ENCODE measurements around the gene SERINC5. TPM values are rescaled to one million over a fixed set of nuclear protein-coding genes. Genes with fewer than 3 reads are reported as not detected.

The SERINC5 gene
- polyA plus RNA-seq, 3 donors, result 5.0 to 35.9 (median 7.3) TPM

DNA sequence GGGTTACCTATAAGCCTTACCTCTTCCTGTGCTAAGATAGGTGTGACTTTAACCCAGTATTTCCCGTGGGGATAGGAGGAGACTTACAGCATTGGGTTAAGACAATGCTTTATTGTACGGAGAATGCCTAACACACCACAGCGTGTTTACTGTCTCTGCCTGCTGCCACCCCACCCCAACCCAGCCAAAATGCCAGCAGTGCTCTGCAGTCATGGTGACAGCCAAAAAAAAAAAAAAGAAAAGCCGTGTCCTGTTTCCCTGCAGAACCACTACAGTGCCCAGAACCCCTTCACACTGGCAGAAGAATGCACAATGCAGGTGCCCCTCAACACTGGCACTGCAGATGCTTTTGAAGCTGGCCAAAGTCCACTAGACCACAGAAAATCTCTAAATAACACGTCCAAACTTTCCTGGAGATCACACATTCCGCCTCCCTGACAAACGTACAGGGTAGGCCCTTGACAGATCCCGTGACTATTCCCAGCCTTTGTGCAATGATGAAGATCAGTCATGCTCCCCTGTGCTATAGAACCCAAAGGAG is 102.2 kb downstream of the SERINC5 start:
- Mint-ChIP-seq H3K27ac (no peak overlapping the region), H3K36me3 (peaks cover 69% of the 10 kb centered on the region in 2 donors)
- WGBS (ENCODE audit: insufficient coverage), result 100% methylated on average over 2 of the region's 8 CpGs

DNA sequence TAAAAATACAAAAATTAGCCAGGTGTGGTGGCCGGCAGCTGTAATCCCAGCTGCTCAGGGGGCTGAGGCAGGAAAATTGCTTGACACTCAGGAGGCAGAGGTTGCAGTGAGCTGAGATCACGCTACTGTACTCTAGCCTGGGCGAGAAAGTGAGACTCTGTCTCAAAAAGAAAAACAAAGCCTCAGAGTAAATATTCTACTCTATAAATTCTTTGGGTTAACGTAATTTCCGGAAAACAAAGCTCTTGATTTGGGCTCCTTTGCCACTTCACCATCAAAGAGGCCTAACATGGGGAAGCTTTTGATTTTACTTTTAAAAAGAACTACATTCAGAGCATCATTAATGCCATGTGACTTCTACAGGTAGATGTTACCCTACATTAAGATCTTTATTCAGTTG is 103.1 kb downstream of the SERINC5 start:
- H3K4me1 ChIP-seq (ENCODE audit: control insufficient read depth in 1 of 2, insufficient read depth in 2 of 2, low read length in 2 of 2), result peaks cover 7 to 9% of the 10 kb centered on the region in 2 donors
- H3K4me3 ChIP-seq (replicated peaks in 1 of 3; ENCODE audit: low read depth in 2 of 3, low read length in 3 of 3), result no peak overlapping the region
- H3K79me2 ChIP-seq (ENCODE audit: insufficient read depth, low read length), result no peaks in the 10 kb centered on the region
- H3K9ac ChIP-seq (ENCODE audit: insufficient read depth, low read length, poor library complexity, severe bottlenecking), result no peak overlapping the region
- no peaks in the 10 kb centered on the region for H3K27me3 ChIP-seq (ENCODE audit: control insufficient read depth in 2 of 2, insufficient read depth in 2 of 2, low read length in 2 of 2)
- no peak for DNase-seq
- intact Hi-C loops (cut with micrococcal nuclease), result no loop called here
- H3K9me3 Mint-ChIP-seq, result no peaks in the 10 kb centered on the region
- H2AFZ ChIP-seq (ENCODE audit: insufficient read depth, low read depth, low read length, poor library complexity, severe bottlenecking), result no peak overlapping the region
- peaks cover 65% of the 10 kb centered on the region in 2 donors for H3K36me3 Mint-ChIP-seq
- WGBS (ENCODE audit: insufficient coverage), result 100% methylated on average over 2 of the region's 5 CpGs
- peaks cover 11 to 72% of the 10 kb centered on the region in 2 donors for H3K36me3 ChIP-seq (replicated peaks in 1 of 2; ENCODE audit: control insufficient read depth in 1 of 2, insufficient read depth in 2 of 2, low read length in 2 of 2)
- H3K27ac Mint-ChIP-seq, result peak overlapping the region in 2 of 7 donors; percentile 3 to 36
- TF ChIP-seq, protein P1, sequence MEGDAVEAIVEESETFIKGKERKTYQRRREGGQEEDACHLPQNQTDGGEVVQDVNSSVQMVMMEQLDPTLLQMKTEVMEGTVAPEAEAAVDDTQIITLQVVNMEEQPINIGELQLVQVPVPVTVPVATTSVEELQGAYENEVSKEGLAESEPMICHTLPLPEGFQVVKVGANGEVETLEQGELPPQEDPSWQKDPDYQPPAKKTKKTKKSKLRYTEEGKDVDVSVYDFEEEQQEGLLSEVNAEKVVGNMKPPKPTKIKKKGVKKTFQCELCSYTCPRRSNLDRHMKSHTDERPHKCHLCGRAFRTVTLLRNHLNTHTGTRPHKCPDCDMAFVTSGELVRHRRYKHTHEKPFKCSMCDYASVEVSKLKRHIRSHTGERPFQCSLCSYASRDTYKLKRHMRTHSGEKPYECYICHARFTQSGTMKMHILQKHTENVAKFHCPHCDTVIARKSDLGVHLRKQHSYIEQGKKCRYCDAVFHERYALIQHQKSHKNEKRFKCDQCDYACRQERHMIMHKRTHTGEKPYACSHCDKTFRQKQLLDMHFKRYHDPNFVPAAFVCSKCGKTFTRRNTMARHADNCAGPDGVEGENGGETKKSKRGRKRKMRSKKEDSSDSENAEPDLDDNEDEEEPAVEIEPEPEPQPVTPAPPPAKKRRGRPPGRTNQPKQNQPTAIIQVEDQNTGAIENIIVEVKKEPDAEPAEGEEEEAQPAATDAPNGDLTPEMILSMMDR (IDR thresholded peaks at IDR 0.05), result no peak
- H3K9me3 ChIP-seq (replicated peaks in 1 of 2; ENCODE audit: control insufficient read depth in 1 of 2, insufficient read depth in 1 of 2, low read length in 2 of 2), result no peaks in the 10 kb centered on the region
- peaks cover 11% of the 10 kb centered on the region for H3K4me1 Mint-ChIP-seq
- no peak overlapping the region for H3K4me3 Mint-ChIP-seq
- H3K27me3 Mint-ChIP-seq (ENCODE audit: low read depth in 3 of 3), result no peaks in the 10 kb centered on the region
- H3K27ac ChIP-seq (ENCODE audit: low read depth in 1 of 2, low read length in 2 of 2), result no peak overlapping the region
- H4K20me1 ChIP-seq (ENCODE audit: insufficient read depth, low read length), result no peaks in the 10 kb centered on the region
- no peak overlapping the region for H3K4me2 ChIP-seq (replicated peaks; ENCODE audit: extremely low read depth, low read length, poor library complexity, severe bottlenecking)

More for the DNA sequence above, 102.2 kb downstream of the SERINC5 start:
- no peak overlapping the region for H2AFZ ChIP-seq (ENCODE audit: insufficient read depth, low read depth, low read length, poor library complexity, severe bottlenecking)
- H3K27me3 ChIP-seq (ENCODE audit: control insufficient read depth in 2 of 2, insufficient read depth in 2 of 2, low read length in 2 of 2), result no peaks in the 10 kb centered on the region
- H3K4me1 Mint-ChIP-seq, result peaks cover 9% of the 10 kb centered on the region
- H3K4me2 ChIP-seq (replicated peaks; ENCODE audit: extremely low read depth, low read length, poor library complexity, severe bottlenecking), result no peak overlapping the region
- TF ChIP-seq, protein P1 (IDR thresholded peaks at IDR 0.05), result no peak
- no peaks in the 10 kb centered on the region for H3K9me3 ChIP-seq (replicated peaks in 1 of 2; ENCODE audit: control insufficient read depth in 1 of 2, insufficient read depth in 1 of 2, low read length in 2 of 2)
- no peaks in the 10 kb centered on the region for H3K27me3 Mint-ChIP-seq (ENCODE audit: low read depth in 3 of 3)
- no peak overlapping the region for H3K9ac ChIP-seq (ENCODE audit: insufficient read depth, low read length, poor library complexity, severe bottlenecking)
- H3K4me3 Mint-ChIP-seq, result no peak overlapping the region
- peaks cover 7 to 8% of the 10 kb centered on the region in 2 donors for H3K4me1 ChIP-seq (ENCODE audit: control insufficient read depth in 1 of 2, insufficient read depth in 2 of 2, low read length in 2 of 2)
- H3K27ac ChIP-seq (ENCODE audit: low read depth in 1 of 2, low read length in 2 of 2), result no peak overlapping the region
- intact Hi-C loops (cut with micrococcal nuclease), result no loop called here
- no peaks in the 10 kb centered on the region for H3K9me3 Mint-ChIP-seq
- no peak overlapping the region for H3K4me3 ChIP-seq (replicated peaks in 1 of 3; ENCODE audit: low read depth in 2 of 3, low read length in 3 of 3)
- DNase-seq, result no peak
- no peaks in the 10 kb centered on the region for H4K20me1 ChIP-seq (ENCODE audit: insufficient read depth, low read length)
- H3K36me3 ChIP-seq (replicated peaks in 1 of 2; ENCODE audit: control insufficient read depth in 1 of 2, insufficient read depth in 2 of 2, low read length in 2 of 2), result peaks cover 17 to 77% of the 10 kb centered on the region in 2 donors
- H3K79me2 ChIP-seq (ENCODE audit: insufficient read depth, low read length), result no peaks in the 10 kb centered on the region
